SK-N-MC (cell line): ENCODE measurements around the gene CD79B.

Source experiments
- EZH2 ChIP-seq: fragments of 200-600 bp; sonication (generic); IDR thresholded peaks from one replicate; pipeline ENCODE4 v1.6.1; 2017; ENCODE audit warnings: antibody characterized with exemption
- FOXP2 ChIP-seq: optimal IDR thresholded peaks from 2 replicates; pipeline ENCODE3; 2011; ENCODE audit warnings: mild to moderate bottlenecking, moderate library complexity; ENCODE audit not compliant: insufficient read depth; ENCODE audit errors: extremely low read length, control extremely low read depth
- POLR2AphosphoS5 ChIP-seq: IDR thresholded peaks from 2 replicates; pipeline ENCODE4 v1.6.1; 2012; ENCODE audit warnings: mild to moderate bottlenecking, low read depth, low read length, borderline replicate concordance

DNA sequence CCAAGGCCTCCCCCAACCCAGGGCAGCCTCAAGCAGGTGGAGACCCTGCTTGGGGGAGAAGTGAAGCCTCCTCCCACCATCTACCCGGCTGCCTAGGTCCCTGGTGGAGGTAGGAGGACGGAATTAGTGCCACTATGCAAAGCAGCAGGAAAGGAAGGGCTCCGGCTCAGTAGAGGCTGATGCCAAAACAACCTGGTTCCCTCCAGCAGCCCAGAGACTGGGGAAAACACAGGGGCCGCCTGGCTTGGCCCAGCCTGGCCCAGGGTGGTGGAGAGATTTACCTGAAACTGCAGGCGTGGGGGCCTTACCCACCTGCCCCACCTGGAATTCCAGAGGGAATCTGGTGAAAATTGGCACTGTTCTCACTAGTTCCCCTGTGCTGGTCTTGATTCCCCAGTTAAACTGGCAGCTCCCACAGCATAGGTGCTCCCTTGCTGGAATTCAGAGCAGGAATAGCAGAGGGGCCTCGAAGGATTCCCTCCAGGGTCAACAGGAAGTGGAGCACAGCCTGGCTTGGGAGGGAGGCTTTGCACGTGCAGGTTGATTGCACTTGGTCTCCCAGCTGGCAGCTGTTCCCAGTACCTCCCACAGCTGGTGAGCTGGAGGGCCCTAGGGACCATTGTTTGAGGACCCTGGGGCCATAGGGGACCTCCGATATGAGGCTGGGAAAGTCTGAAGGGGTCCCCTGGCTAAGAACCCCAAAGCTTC, 4.5 kb downstream of the CD79B start:
- TF ChIP-seq POLR2AphosphoS5, result no peak
- no peak for TF ChIP-seq EZH2
- TF ChIP-seq FOXP2, result no peak
